Measurements from ENCODE around the gene ACTR5.
A peak's percentile ranks its signal among the peaks of the same experiment; 100 is the strongest.

The ACTR5 gene

DNA sequence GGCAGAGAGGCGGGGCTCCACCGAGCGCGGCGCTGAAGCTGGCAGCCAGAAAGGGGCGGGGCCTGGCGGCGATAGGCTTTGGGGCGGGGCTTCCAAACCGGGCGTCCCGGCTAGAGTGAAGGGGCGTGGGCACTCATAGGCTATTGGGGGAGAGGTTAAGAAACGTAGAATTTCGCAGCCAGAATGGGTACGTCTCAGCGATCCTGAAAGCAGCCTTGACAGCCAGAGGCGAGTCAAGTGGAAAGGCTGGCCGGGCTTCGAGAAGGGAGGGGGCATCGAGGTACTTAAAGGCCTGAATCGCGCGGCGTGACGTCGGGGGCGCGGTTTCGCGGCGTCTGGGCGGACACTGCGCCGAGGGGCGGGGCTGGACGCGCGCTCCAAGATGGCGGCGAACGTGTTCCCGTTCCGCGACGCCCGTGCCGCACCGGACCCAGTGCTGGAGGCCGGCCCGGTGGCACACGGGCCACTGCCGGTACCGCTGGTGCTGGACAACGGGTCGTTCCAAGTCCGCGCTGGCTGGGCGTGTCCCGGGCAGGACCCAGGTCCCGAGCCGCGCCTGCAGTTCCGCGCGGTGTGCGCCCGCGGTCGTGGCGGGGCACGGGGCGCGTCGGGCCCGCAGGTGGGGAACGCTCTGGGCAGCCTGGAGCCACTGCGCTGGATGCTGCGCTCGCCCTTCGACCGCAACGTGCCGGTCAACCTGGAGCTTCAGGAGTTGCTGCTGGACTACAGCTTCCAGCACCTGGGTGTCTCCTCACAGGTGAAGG is at the start of gene ACTR5:
Gene ACTR5, plus strand, starts transcription at position 364 of the 764 bp plus-strand sequence. Its CDS starts 19 bp downstream, at position 383.
- Mint-ChIP-seq H3K9me3 (no peaks in the 10 kb centered on the region), H3K4me1 (peaks cover 12% of the 10 kb centered on the region), H3K36me3 (peaks cover 5% of the 10 kb centered on the region), H3K27ac (peak within 1 kb of the TSS; percentile 97), H3K27me3 (peaks cover 2% of the 10 kb centered on the region), H3K4me3 (peak within 1 kb of the TSS; percentile 95)
- DNase-seq (ENCODE audit: low spot score in 2 of 2) (peak; percentile 98 to 99), ATAC-seq (ENCODE audit: low read depth) (peak; percentile 86)

- Mint-ChIP-seq H3K4me3 (no peak overlapping the region), H3K9me3 (no peaks in the 10 kb centered on the region), H3K27ac (no peak overlapping the region), H3K36me3 (no peaks in the 10 kb centered on the region), H3K4me1 (no peaks in the 10 kb centered on the region), H3K27me3 (peaks cover 17% of the 10 kb centered on the region)
- DNase-seq (ENCODE audit: low spot score in 2 of 2) (no peak), ATAC-seq (ENCODE audit: low read depth) (no peak)
Measured at GRCh38 chr20:38698541-38698940, 49.7 kb upstream of the ACTR5 start.

GRCh38 chr20:38700141-38700540 is 48.1 kb upstream of the ACTR5 start:
- H3K4me3 Mint-ChIP-seq: no peak overlapping the region
- no peak for DNase-seq (ENCODE audit: low spot score in 2 of 2)
- no peaks in the 10 kb centered on the region for H3K9me3 Mint-ChIP-seq
- peaks cover 18% of the 10 kb centered on the region for H3K27me3 Mint-ChIP-seq
- H3K36me3 Mint-ChIP-seq: no peaks in the 10 kb centered on the region
- H3K27ac Mint-ChIP-seq: no peak overlapping the region
- H3K4me1 Mint-ChIP-seq: no peaks in the 10 kb centered on the region
- ATAC-seq (ENCODE audit: low read depth): no peak

- peaks cover 17% of the 10 kb centered on the region for H3K27me3 Mint-ChIP-seq
- H3K9me3 Mint-ChIP-seq: no peaks in the 10 kb centered on the region
- no peak overlapping the region for H3K4me3 Mint-ChIP-seq
- ATAC-seq (ENCODE audit: low read depth) (no peak), DNase-seq (ENCODE audit: low spot score in 2 of 2) (no peak)
- H3K27ac Mint-ChIP-seq: no peak overlapping the region
- no peaks in the 10 kb centered on the region for H3K4me1 Mint-ChIP-seq
- no peaks in the 10 kb centered on the region for H3K36me3 Mint-ChIP-seq
Measured at GRCh38 chr20:38700926-38701325, 47.3 kb upstream of the ACTR5 start.

DNA sequence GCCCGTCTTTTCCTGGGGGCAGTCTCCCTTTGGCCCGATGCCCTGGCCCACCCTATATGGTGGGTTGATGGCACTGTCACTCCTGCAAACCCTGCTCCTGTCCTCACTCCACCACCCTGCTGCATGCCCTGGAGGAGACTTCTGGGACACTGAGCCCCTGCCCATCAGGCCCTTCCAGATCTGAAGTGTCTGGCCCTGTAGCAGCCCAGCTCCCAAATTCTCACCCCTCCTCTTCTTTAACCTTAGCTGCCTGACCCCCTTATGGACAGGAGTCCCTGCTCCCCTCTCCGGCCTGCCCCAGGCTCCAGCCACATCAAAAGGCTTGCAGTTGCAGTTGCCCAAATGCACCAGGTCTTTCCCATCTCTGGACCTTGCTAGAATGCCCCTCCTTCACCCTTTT is 44.7 kb upstream of the ACTR5 start:
- no peak for DNase-seq (ENCODE audit: low spot score in 2 of 2)
- H3K9me3 Mint-ChIP-seq: no peaks in the 10 kb centered on the region
- H3K4me1 Mint-ChIP-seq: no peaks in the 10 kb centered on the region
- H3K36me3 Mint-ChIP-seq: no peaks in the 10 kb centered on the region
- H3K27me3 Mint-ChIP-seq: peaks cover 18% of the 10 kb centered on the region
- no peak for ATAC-seq (ENCODE audit: low read depth)
- H3K4me3 Mint-ChIP-seq: no peak overlapping the region
- H3K27ac Mint-ChIP-seq: no peak overlapping the region

DNA sequence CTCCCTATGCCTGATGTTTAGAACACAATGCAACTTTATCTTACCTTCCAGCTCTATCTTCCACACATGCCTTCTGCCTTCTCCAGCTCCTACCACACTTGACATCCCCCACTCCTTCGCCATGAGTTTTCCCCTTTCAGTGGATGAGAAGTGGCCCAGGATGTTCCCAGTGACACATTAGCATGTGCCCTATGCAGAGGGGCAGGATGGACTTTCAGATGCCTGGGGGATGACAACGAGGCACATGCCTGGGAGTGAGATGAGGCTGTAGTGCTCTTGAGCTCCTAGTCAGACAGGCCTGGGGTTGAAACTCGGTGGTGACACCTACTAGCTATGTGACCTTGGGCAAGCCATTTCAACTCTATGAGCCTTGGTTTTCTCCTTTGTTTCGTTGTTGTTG is 44.1 kb upstream of the ACTR5 start:
- no peaks in the 10 kb centered on the region for H3K36me3 Mint-ChIP-seq
- DNase-seq (ENCODE audit: low spot score in 2 of 2) (no peak), ATAC-seq (ENCODE audit: low read depth) (no peak)
- H3K4me3 Mint-ChIP-seq: no peak overlapping the region
- no peak overlapping the region for H3K27ac Mint-ChIP-seq
- H3K4me1 Mint-ChIP-seq: no peaks in the 10 kb centered on the region
- H3K9me3 Mint-ChIP-seq: no peaks in the 10 kb centered on the region
- peaks cover 19% of the 10 kb centered on the region for H3K27me3 Mint-ChIP-seq

GRCh38 chr20:38706509-38706908 is 41.8 kb upstream of the ACTR5 start:
- no peak for ATAC-seq (ENCODE audit: low read depth)
- DNase-seq (ENCODE audit: low spot score in 2 of 2): no peak
- Mint-ChIP-seq H3K4me3 (no peak overlapping the region), H3K9me3 (no peaks in the 10 kb centered on the region), H3K27ac (no peak overlapping the region), H3K4me1 (no peaks in the 10 kb centered on the region), H3K36me3 (no peaks in the 10 kb centered on the region), H3K27me3 (peaks cover 21% of the 10 kb centered on the region)

- DNase-seq (ENCODE audit: low spot score in 2 of 2): no peak
Measured at GRCh38 chr20:38714308-38714707, 34.0 kb upstream of the ACTR5 start.

GRCh38 chr20:38715646-38716045 is 32.6 kb upstream of the ACTR5 start:
- H3K36me3 Mint-ChIP-seq: no peaks in the 10 kb centered on the region
- no peaks in the 10 kb centered on the region for H3K9me3 Mint-ChIP-seq
- ATAC-seq (ENCODE audit: low read depth) (no peak), DNase-seq (ENCODE audit: low spot score in 2 of 2) (no peak)
- no peak overlapping the region for H3K4me3 Mint-ChIP-seq
- peaks cover 22% of the 10 kb centered on the region for H3K27me3 Mint-ChIP-seq
- peaks cover 4% of the 10 kb centered on the region for H3K4me1 Mint-ChIP-seq
- H3K27ac Mint-ChIP-seq: no peak overlapping the region

More at GRCh38 chr20:38714308-38714707, 34.0 kb upstream of the ACTR5 start:
- Mint-ChIP-seq H3K27me3 (peaks cover 18% of the 10 kb centered on the region), H3K27ac (no peak overlapping the region), H3K36me3 (no peaks in the 10 kb centered on the region), H3K4me3 (no peak overlapping the region), H3K4me1 (no peaks in the 10 kb centered on the region), H3K9me3 (no peaks in the 10 kb centered on the region)
- no peak for ATAC-seq (ENCODE audit: low read depth)

GRCh38 chr20:38722683-38723016 is 25.6 kb upstream of the ACTR5 start:
- ATAC-seq (ENCODE audit: low read depth) (no peak), DNase-seq (ENCODE audit: low spot score in 2 of 2) (no peak)
- H3K4me1 Mint-ChIP-seq: peaks cover 28% of the 10 kb centered on the region
- H3K27ac Mint-ChIP-seq: no peak overlapping the region
- H3K36me3 Mint-ChIP-seq: peaks cover 6% of the 10 kb centered on the region
- H3K4me3 Mint-ChIP-seq: no peak overlapping the region
- peaks cover 53% of the 10 kb centered on the region for H3K27me3 Mint-ChIP-seq
- H3K9me3 Mint-ChIP-seq: no peaks in the 10 kb centered on the region

DNA sequence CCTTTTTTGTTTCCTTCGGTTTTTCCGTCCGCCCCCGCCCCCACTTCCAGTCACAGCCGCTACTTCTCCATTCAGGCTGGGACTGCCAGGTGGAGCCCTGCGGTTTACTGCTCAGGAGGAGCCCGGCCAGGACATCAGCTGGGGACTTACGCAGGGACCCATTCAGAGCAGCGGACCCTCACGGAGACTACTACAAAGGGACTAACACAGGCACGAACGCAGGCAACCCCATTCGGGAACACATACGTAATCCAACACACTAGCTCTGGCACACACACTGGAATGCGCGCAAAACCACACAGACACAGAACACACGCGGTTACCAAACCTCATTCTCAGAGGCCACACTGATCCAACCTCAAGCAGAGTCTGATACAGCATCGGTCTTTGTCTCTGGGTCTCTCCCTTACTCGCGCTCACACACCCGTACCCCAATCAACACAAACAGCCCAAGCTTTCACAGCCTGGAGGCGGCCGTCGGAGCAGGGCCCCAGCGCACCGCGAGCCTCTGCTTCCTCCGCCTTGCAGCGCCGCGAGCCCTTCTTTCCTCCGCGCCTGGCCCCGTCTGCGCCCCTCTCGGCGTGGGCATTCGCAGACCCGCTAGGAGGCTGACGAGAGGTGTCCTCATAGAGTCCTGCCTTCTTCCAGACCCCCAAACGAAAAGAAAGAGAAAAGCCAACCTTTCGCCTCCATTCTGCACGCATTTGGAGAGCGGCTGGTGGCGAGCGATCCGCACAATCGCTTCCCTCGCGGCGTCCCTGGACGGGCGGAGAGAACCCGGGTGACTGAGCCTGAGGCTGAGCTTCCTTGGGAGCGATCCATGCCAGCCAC is 25.0 kb upstream of the ACTR5 start:
- peak in 1 of 2 donors; percentile 15 for DNase-seq (ENCODE audit: low spot score in 2 of 2)
- no peak overlapping the region for H3K27ac Mint-ChIP-seq

DNA sequence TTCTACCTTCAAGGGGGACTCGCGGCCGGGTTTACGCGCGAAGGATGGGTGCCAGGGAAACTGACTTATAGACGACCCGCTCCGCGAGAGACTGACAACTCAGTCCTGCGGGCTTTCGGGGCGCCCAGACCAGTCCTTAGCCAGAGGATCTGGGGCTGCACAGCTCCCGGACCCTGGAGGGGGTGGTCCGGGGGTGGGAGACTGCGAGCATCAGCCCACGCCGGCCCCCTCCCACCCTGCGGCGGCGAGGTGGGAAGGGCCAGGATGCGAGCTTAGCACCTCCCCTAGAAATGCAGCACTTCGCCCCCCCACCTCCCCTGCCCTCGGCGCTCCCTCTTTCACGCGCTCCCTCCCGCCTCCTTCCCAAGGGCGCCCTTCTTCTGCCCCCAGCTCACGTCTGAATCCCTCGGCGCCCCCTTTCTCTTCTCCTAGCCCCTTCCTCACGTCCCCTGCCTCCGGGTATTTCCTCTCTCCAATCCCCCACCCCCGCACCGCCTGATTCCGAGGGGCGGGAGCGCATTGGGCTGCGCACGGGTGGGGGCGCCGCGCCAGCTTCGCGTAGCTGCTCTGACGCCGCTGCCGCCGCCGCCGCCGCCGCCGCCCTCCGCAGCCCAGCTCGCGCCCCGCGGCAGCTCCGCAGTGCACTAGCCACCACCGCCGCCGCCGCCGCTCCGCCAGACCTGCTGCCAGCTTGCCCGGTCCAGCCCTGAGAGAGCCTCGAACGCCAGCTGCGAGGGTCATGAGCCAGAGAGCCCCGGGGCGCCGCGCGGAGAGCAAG is 24.2 kb upstream of the ACTR5 start, which contains the start of gene SLC32A1:
Gene SLC32A1, plus strand, starts transcription at position 639 of the 778 bp plus-strand sequence. CDS start 239 bp downstream, outside the sequence.
- peak in 1 of 2 donors; percentile 33 for DNase-seq (ENCODE audit: low spot score in 2 of 2)
- peaks cover 55% of the 10 kb centered on the region for H3K27me3 Mint-ChIP-seq
- peaks cover 30% of the 10 kb centered on the region for H3K4me1 Mint-ChIP-seq
- H3K36me3 Mint-ChIP-seq: peaks cover 7% of the 10 kb centered on the region
- H3K9me3 Mint-ChIP-seq: peaks cover under 1% of the 10 kb centered on the region
- ATAC-seq (ENCODE audit: low read depth): no peak
- peak within 1 kb of the TSS; percentile 43 for H3K4me3 Mint-ChIP-seq
- H3K27ac Mint-ChIP-seq: peak within 1 kb of the TSS; percentile 18

More for the DNA sequence above, 25.0 kb upstream of the ACTR5 start:
- Mint-ChIP-seq H3K27me3 (peaks cover 57% of the 10 kb centered on the region), H3K4me1 (peaks cover 30% of the 10 kb centered on the region), H3K36me3 (peaks cover 6% of the 10 kb centered on the region), H3K4me3 (peak overlapping the region; percentile 12), H3K9me3 (no peaks in the 10 kb centered on the region)
- ATAC-seq (ENCODE audit: low read depth): peak; percentile 16

GRCh38 chr20:38724626-38725147 is 23.6 kb upstream of the ACTR5 start:
- H3K4me1 Mint-ChIP-seq: peaks cover 34% of the 10 kb centered on the region
- H3K9me3 Mint-ChIP-seq: peaks cover 1% of the 10 kb centered on the region

More at GRCh38 chr20:38724626-38725147, 23.6 kb upstream of the ACTR5 start:
- Mint-ChIP-seq H3K36me3 (peaks cover 9% of the 10 kb centered on the region), H3K27ac (no peak overlapping the region), H3K27me3 (peaks cover 60% of the 10 kb centered on the region), H3K4me3 (no peak overlapping the region)
- peak; percentile 9 to 24 for DNase-seq (ENCODE audit: low spot score in 2 of 2)
- ATAC-seq (ENCODE audit: low read depth): no peak

Measured in memory B cell (primary cell).